Sigmoid colon (tissue), 4 donors: ENCODE results near the gene HIVEP1.

Source experiments
- CTCF ChIP-seq, 4 experiments: fragments of 450-650 bp in 3 of 4; fragments of 200-600 bp in 1 of 4; IDR thresholded peaks; one replicate each; pipeline ENCODE4 v1.5.1; 2016 to 2019; ENCODE audit warnings: antibody characterized with exemption in 4 of 4, mild to moderate bottlenecking in 3 of 4, moderate library complexity in 2 of 4
- POLR2AphosphoS5 ChIP-seq, 4 donors: sonication (generic); formaldehyde crosslinking; IDR thresholded peaks; one replicate each; pipeline ENCODE4 v1.6.1; 2017; ENCODE audit warnings: antibody characterized with exemption in 4 of 4

DNA sequence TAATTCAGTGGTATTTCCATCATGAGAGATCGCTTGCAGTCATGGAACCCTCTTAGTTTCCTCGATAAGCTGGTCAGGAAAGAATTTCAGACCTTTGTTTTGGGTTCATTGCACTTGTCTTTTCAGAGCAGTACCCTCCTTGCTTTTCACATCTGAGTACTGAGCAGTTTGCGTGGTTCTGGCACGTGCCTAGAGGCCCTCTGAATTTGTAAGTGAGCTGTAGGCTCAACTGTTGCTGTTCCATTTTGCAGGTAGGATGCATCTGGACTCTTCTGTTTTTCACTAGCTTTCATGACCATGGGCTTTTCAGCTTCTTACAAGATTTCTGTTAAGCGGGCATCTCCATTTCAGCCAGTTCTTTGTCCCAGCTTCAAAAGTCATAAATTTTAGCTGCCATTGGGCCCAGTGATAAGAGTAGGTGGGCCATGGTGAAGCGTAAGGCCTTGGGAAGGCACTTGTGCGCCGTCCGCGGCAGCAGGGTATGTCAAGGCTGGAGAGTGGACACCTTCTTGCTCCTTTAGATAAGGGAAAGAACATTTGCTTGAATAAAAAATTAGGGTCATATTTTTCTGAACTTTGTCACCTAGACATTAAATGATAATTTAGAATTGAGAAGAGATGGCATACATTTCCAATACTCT lies 35.8 kb downstream of the HIVEP1 start:
- TF ChIP-seq POLR2AphosphoS5 (IDR thresholded peaks at IDR 0.05), result no peak
- no peak for TF ChIP-seq CTCF (IDR thresholded peaks at IDR 0.05)
